ENCODE data around the gene EIF2B1. TPM values are rescaled to one million over a fixed set of nuclear protein-coding genes. Genes with fewer than 3 reads are reported as not detected.

The EIF2B1 gene
- total RNA-seq, 1 experiment from 2014 or later: 70.8 TPM

- H4K20me1 ChIP-seq (ENCODE audit: low read length): no peaks in the 10 kb centered on the region
- H3K4me3 ChIP-seq (ENCODE audit: low read length): peak overlapping the region; percentile 80
- H3K27me3 ChIP-seq (ENCODE audit: low read length): no peaks in the 10 kb centered on the region
- H2AFZ ChIP-seq (ENCODE audit: low read length): peak overlapping the region; percentile 86
- peaks cover 17% of the 10 kb centered on the region; the same call in 1 of the 2 replicates for H3K4me1 ChIP-seq (ENCODE audit: insufficient read depth, low read length)
- ChIA-PET POLR2A (ENCODE audit: unreplicated experiment) (no interaction called here), CTCF (interaction anchor here (0.6 kb wide), 1 partner anchor 838 kb away, joined by 12 read pairs; no protein-coding TSS in a partner anchor)
- H3K9ac ChIP-seq (ENCODE audit: low read length): peak overlapping the region; percentile 70
- no peaks in the 10 kb centered on the region for H3K36me3 ChIP-seq (ENCODE audit: low read depth, low read length)
- TF ChIP-seq CTCF (conservative IDR thresholded peaks at IDR 0.05; ENCODE audit: low read depth, low read length): no peak
- no peak for TF ChIP-seq EZH2phosphoT487 (IDR thresholded peaks at IDR 0.05; ENCODE audit: borderline replicate concordance, low read length)
- no peak for TF ChIP-seq EZH2 (IDR thresholded peaks at IDR 0.05; ENCODE audit: low read length, unreplicated experiment)
- peak; percentile 7 for ATAC-seq
- no peak overlapping the region for H3K27ac ChIP-seq (ENCODE audit: low read length)
- no TSS peak for BruUV-seq (replicated peaks)
- H3F3A ChIP-seq (ENCODE audit: low read length, unreplicated experiment): no peaks in the 10 kb centered on the region
- H3K4me2 ChIP-seq (ENCODE audit: low read length): peak overlapping the region; percentile 95
- no peak for DNase-seq
- no peaks in the 10 kb centered on the region for H3K9me2 ChIP-seq (replicated peaks; ENCODE audit: low read length)
- no peaks in the 10 kb centered on the region for H3K79me2 ChIP-seq (ENCODE audit: low read length)
- no peaks in the 10 kb centered on the region for H3K9me3 ChIP-seq (ENCODE audit: low read length)
- intact Hi-C loops (cut with micrococcal nuclease): no loop called here
Observed at GRCh38 chr12:123671876-123672275, 38.4 kb upstream of the EIF2B1 start.

- Histone ChIP-seq H3K79me2 (ENCODE audit: low read length) (no peaks in the 10 kb centered on the region), H3K4me3 (ENCODE audit: low read length) (peak within 1 kb of the TSS; percentile 80), H3K27me3 (ENCODE audit: low read length) (no peaks in the 10 kb centered on the region), H3K4me1 (ENCODE audit: insufficient read depth, low read length) (peaks cover 17% of the 10 kb centered on the region; the same call in 1 of the 2 replicates), H3K9me3 (ENCODE audit: low read length) (no peaks in the 10 kb centered on the region), H4K20me1 (ENCODE audit: low read length) (no peaks in the 10 kb centered on the region), H2AFZ (ENCODE audit: low read length) (peak within 1 kb of the TSS; percentile 86), H3K9me2 (replicated peaks; ENCODE audit: low read length) (no peaks in the 10 kb centered on the region), H3K9ac (ENCODE audit: low read length) (peak within 1 kb of the TSS; percentile 70), H3F3A (ENCODE audit: low read length, unreplicated experiment) (no peaks in the 10 kb centered on the region), H3K27ac (ENCODE audit: low read length) (no peak within 1 kb of the TSS), H3K36me3 (ENCODE audit: low read depth, low read length) (no peaks in the 10 kb centered on the region), H3K4me2 (ENCODE audit: low read length) (peak within 1 kb of the TSS; percentile 95)
- ATAC-seq (peak; percentile 93), DNase-seq (peak; percentile 94)
- no peak for TF ChIP-seq CTCF (conservative IDR thresholded peaks at IDR 0.05; ENCODE audit: low read depth, low read length)
- TF ChIP-seq EZH2phosphoT487 (IDR thresholded peaks at IDR 0.05; ENCODE audit: borderline replicate concordance, low read length): no peak
- no peak for TF ChIP-seq EZH2 (IDR thresholded peaks at IDR 0.05; ENCODE audit: low read length, unreplicated experiment)
- intact Hi-C loops (cut with micrococcal nuclease): no loop called here
- CTCF ChIA-PET: no interaction called here
- BruUV-seq (replicated peaks): TSS peak; percentile 77
- POLR2A ChIA-PET (ENCODE audit: unreplicated experiment): interaction anchor here (0.6 kb wide), 2 partner anchors 41 to 361 kb away, joined by 3 read pairs; partner anchors contain the start of gene ATP6V0A2
Observed at GRCh38 chr12:123670882-123671728, 37.6 kb upstream of the EIF2B1 start, which contains the start of gene TCTN2. Gene TCTN2, plus strand, starts transcription at chr12:123671113. Its CDS starts 128 bp downstream, at chr12:123671241.
